Activated CD4-positive, alpha-beta T cell treated with anti-CD3 and anti-CD28 coated beads, Interleukin-2, amount 10 ng/mL, durations not matched to agents 24 days and 14 days (primary cell): ENCODE data around the gene YWHAG. TPM values are rescaled to one million over a fixed set of nuclear protein-coding genes. Genes with fewer than 3 reads are reported as not detected.
"Not testable (repeated sequence)": the region's sequence is repeated elsewhere in the genome, so short reads cannot be mapped to it uniquely, and the experiment has no call there.

ENCODE experiments used
- DNase-seq: peaks from one replicate; pipeline ENCODE4 v3.0.0; 2022
- H3K27ac Mint-ChIP-seq: one replicate; pipeline ENCODE4 v1.8.0; 2022; ENCODE audit warnings: mild to moderate bottlenecking, mixed read lengths
- H3K27me3 Mint-ChIP-seq: one replicate; pipeline ENCODE4 v1.8.0; 2022; ENCODE audit warnings: mixed read lengths
- H3K36me3 Mint-ChIP-seq: one replicate; pipeline ENCODE4 v1.8.0; 2022; ENCODE audit warnings: low read depth, mild to moderate bottlenecking, mixed read lengths
- H3K4me1 Mint-ChIP-seq: one replicate; pipeline ENCODE4 v1.8.0; 2021; ENCODE audit warnings: mixed read lengths
- H3K4me3 Mint-ChIP-seq: one replicate; pipeline ENCODE4 v1.8.0; 2022; ENCODE audit warnings: mild to moderate bottlenecking, moderate library complexity, mixed read lengths
- H3K9me3 Mint-ChIP-seq: one replicate; pipeline ENCODE4 v1.8.0; 2021; ENCODE audit warnings: mixed read lengths
- intact Hi-C: fragments of 100-400 bp; cut with micrococcal nuclease; formaldehyde crosslinking; loops from one replicate; pipeline ENCODE4 v1.15.1; 2023
- total RNA-seq: library from RNA; stranded (reverse); gene quantifications from 2 replicates; pipeline ENCODE4 v1.2.3, GENCODE V29; 2022

The YWHAG gene
- total RNA-seq, 1 donor from 2014 or later = 183 TPM

DNA sequence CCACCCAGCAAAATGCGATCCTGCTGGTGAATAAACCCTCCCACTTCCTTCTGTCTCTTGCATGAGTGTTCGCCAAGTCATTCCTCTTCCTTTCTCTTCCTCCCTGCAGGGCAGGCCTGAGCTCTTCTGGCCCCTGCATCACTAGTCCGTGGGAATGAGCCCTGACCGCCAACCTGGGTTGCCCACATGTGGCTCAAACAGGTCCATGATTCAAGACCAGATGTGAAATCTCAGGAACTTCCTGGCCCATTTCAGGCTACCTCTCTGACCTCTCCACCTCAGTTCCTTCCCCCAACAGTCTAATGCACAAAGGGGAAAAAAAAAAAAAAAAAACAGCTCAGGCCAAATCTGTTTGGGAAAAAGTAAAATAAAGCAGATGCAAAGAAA lies 5.4 kb upstream of the YWHAG start:
- H3K4me3 Mint-ChIP-seq = peak overlapping the region; percentile 78
- H3K9me3 Mint-ChIP-seq = no peaks in the 10 kb centered on the region
- peaks cover 19% of the 10 kb centered on the region for H3K4me1 Mint-ChIP-seq
- H3K27ac Mint-ChIP-seq = peak overlapping the region; percentile 92
- intact Hi-C loops = no loop called here
- peaks cover 3% of the 10 kb centered on the region for H3K27me3 Mint-ChIP-seq
- peak; percentile 68 for DNase-seq
- no peaks in the 10 kb centered on the region for H3K36me3 Mint-ChIP-seq

DNA sequence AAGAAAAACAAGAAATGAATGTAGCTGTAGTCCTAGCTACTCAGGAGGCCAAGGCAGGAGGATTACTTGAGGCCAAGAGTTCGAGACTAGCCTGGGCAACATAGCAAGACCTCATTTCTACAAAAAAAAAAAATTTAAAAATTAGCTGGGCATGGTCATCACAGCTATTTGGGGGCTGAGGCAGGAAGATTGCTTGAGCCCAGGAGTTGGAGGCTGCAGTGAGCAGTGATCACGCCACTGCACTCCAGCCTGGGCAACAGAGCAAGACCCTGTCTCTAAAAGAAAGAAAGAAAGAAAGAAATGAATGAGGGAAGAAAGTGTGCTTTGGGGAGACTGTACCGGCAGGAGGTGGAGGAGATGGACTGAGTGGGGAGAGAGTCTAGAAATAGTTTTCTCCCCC lies 5.0 kb upstream of the YWHAG start:
- H3K36me3 Mint-ChIP-seq, intact Hi-C loops, H3K9me3 Mint-ChIP-seq, DNase-seq, H3K27me3 Mint-ChIP-seq: not testable (repeated sequence)
- Mint-ChIP-seq H3K4me1 (peaks cover 19% of the 10 kb centered on the region), H3K27ac (peak overlapping the region; percentile 92), H3K4me3 (peak overlapping the region; percentile 78)

DNA sequence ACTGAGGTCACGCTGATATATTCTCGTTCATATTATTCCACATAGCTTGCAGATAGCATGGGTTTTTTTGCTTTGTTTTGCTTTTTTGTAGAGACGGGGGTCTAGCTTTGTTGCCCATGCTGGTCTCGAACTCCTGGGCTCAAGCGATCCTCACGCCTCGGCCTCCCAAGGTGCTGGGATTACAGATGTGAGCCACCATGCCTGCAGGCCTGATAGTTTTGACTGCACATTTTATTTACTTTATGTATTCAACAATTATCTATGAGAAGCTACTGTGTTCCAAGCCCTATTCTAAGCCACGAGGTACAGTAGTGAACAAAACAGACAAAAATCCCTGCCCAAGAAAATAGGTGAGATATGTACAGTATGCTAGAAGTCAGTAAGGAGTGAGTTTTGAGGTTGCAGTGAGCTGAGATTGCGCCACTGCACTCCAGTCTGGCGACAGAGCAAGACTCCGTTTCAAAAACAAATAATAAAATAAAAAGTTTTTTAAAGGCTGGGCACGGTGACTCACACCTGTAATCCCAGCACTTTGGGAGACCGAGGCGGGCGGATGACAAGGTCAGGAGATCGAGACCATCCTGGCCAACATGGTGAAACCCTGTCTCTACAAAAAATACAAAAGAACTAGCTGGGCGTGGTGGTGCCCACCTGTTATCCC lies 1.3 kb upstream of the YWHAG start:
- intact Hi-C loops = loop anchor here (1.0 to 10.0 kb wide), 7 partner anchors 17 to 762 kb away; partner anchors contain the start of gene CCDC146
- no peak for DNase-seq
- peak overlapping the region; percentile 98 for H3K27ac Mint-ChIP-seq
- peak overlapping the region; percentile 95 for H3K4me3 Mint-ChIP-seq
- H3K27me3 Mint-ChIP-seq = no peaks in the 10 kb centered on the region
- H3K9me3 Mint-ChIP-seq = peaks cover 3% of the 10 kb centered on the region
- H3K4me1 Mint-ChIP-seq = peaks cover 39% of the 10 kb centered on the region
- peaks cover 25% of the 10 kb centered on the region for H3K36me3 Mint-ChIP-seq

DNA sequence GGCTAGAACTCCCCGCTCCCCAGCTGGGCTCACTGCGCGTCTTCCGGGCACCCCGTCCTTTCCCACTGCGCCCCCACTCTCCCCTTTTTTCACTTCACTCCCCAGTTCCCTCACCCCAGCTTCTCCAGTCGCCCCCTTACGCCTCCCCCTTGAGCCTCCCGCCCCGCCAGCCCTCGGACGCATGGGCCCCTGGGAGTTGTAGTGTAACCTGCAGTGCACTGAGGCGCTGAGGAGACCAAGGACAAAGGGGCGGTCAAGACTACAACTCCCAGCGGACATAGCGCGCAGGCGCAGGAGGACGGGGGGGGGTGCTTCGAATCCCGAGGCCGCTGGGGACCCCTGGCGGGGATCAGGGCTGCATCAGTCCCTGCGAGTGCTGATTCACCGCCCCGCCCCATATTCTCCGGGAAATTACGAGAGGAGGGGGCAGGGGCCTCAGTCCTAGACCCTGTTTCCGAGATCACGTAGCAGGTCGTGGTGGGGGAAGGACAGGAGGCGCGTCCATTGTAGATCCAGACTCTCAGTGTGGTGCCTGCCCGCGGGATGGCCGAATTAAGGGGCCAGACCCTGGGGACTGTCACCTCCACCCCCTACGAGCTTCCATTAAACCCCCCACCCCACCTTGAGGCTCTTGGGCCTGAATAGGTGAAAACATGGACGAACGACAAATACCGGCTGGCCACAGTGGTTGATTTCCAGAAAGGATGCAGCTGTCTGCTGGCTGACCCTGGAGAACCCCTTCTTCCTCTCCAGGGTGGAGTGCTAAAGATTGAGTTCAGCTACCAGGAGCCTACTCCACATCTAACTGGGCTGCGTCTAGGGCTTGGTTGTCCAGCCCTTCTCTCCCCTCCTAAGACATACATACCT lies 553 bp upstream of the YWHAG start:
- Mint-ChIP-seq H3K36me3 (peaks cover 32% of the 10 kb centered on the region), H3K4me1 (peaks cover 40% of the 10 kb centered on the region), H3K27me3 (no peaks in the 10 kb centered on the region), H3K4me3 (peak overlapping the region; percentile 95), H3K27ac (peak overlapping the region; percentile 98), H3K9me3 (peaks cover 4% of the 10 kb centered on the region)
- DNase-seq = peak; percentile 98
- intact Hi-C loops = loop anchor here (1.0 to 10.0 kb wide), 7 partner anchors 16 to 763 kb away; partner anchors contain the start of gene CCDC146

DNA sequence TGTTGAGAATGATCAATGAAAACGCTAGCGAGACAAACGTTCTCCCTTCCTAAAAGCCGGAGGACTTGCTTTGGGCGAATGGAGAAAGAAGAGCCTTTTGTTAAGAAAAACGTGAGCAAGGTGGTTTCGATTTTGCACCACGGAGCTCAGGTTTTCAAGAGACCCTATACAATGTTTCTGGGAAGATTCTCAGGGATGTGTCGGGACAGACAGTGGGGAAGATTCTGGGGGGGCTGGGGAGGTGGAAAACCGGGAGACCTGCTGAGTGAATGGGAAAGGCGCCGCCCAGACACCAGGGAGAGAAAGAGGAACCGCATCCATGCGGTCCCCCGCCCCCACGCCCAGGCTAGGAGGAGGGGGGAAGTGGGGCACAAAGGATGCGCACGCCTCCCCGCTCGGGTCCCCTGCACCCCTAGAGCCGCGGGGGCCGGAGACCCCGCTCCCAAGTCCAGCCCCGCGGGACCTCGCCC lies 745 bp downstream of the YWHAG start:
- peaks cover 35% of the 10 kb centered on the region for H3K4me1 Mint-ChIP-seq
- DNase-seq = peak; percentile 87
- peaks cover 4% of the 10 kb centered on the region for H3K9me3 Mint-ChIP-seq
- peak overlapping the region; percentile 98 for H3K4me3 Mint-ChIP-seq
- H3K27me3 Mint-ChIP-seq = no peaks in the 10 kb centered on the region
- peak overlapping the region; percentile 97 for H3K27ac Mint-ChIP-seq
- H3K36me3 Mint-ChIP-seq = peaks cover 32% of the 10 kb centered on the region
- intact Hi-C loops = loop anchor here (2.0 to 10.0 kb wide), 4 partner anchors 31 to 764 kb away; partner anchors contain the start of gene CCDC146

DNA sequence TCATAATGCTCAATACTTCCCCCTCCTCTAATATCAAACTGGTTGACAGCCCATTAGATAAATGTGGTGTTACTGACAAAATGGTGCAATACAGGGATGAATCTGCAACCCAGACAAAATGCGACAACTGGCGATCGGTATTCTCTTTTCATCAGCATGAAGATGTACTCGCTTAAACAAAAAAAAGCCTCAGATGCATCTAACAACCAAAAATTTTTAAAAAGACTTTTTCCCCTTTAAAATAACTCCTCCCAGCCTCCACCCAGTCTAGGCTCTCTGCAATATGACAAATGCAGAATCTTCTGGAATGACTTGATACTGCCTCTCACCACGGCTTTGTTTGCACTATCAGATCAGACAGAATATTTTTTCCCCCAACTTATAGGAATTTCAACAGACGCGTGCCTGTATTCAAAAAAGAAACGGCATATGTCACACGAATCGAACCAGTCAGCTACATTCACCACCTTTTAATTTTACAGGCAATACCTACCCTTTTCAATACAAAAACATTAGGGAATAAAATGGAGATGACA lies 1.2 kb downstream of the YWHAG start:
- peak overlapping the region; percentile 97 for H3K27ac Mint-ChIP-seq
- intact Hi-C loops = loop anchor here (2.0 to 10.0 kb wide), 4 partner anchors 31 to 765 kb away; partner anchors contain the start of gene CCDC146
- peaks cover 32% of the 10 kb centered on the region for H3K36me3 Mint-ChIP-seq
- peaks cover 4% of the 10 kb centered on the region for H3K9me3 Mint-ChIP-seq
- no peak for DNase-seq
- H3K27me3 Mint-ChIP-seq = no peaks in the 10 kb centered on the region
- peaks cover 35% of the 10 kb centered on the region for H3K4me1 Mint-ChIP-seq
- H3K4me3 Mint-ChIP-seq = peak overlapping the region; percentile 98

DNA sequence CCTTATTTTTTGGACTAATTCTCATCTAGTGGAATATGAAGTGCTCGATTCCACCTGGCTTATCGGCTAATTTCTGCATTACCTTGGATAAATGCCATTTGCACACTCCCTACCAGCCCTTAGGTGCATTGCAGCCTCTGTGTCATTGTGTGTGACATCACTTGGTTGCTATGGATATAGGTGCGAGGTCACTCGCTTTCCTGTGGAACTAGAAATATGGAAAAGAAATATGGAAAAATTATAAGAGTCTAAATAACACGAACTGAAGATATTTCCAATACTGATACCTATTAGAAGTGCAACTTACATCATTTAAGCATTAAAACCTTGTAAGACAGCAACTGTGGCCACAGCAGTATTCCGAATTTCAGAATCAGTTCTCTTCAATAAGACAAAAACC lies 2.0 kb downstream of the YWHAG start:
- peaks cover 40% of the 10 kb centered on the region for H3K4me1 Mint-ChIP-seq
- intact Hi-C loops = loop anchor here (5.0 to 10.0 kb wide), 2 partner anchors 302 to 765 kb away; partner anchors contain the start of gene CCDC146

DNA sequence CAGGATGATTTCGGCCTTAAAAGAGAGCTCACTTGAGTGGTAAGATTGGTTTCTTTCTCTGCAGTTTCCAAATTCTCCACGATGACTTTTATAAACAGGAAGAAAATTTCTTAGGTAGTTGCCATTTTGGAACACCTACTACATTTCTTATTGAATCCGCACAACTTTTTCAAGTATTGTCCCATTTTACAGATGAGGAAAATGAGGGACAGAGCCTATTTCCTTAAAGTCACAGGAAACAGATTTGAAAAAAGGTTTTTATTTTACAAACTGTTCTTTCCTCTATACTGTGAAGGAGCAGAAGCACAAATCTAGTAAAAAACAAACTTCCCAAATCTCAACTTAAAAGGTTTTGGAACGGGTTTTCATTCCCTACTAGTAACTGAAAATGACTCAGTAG lies 2.7 kb downstream of the YWHAG start:
- Mint-ChIP-seq H3K4me3 (peak overlapping the region; percentile 70), H3K4me1 (peaks cover 47% of the 10 kb centered on the region), H3K36me3 (peaks cover 44% of the 10 kb centered on the region), H3K27ac (no peak overlapping the region), H3K9me3 (peaks cover 4% of the 10 kb centered on the region), H3K27me3 (no peaks in the 10 kb centered on the region)
- intact Hi-C loops = loop anchor here (5.0 to 10.0 kb wide), 2 partner anchors 301 to 766 kb away; partner anchors contain the start of gene CCDC146
- no peak for DNase-seq

More for the DNA sequence above, 2.0 kb downstream of the YWHAG start:
- Mint-ChIP-seq H3K9me3 (peaks cover 4% of the 10 kb centered on the region), H3K27ac (no peak overlapping the region), H3K4me3 (peak overlapping the region; percentile 98), H3K36me3 (peaks cover 37% of the 10 kb centered on the region), H3K27me3 (no peaks in the 10 kb centered on the region)
- no peak for DNase-seq

DNA sequence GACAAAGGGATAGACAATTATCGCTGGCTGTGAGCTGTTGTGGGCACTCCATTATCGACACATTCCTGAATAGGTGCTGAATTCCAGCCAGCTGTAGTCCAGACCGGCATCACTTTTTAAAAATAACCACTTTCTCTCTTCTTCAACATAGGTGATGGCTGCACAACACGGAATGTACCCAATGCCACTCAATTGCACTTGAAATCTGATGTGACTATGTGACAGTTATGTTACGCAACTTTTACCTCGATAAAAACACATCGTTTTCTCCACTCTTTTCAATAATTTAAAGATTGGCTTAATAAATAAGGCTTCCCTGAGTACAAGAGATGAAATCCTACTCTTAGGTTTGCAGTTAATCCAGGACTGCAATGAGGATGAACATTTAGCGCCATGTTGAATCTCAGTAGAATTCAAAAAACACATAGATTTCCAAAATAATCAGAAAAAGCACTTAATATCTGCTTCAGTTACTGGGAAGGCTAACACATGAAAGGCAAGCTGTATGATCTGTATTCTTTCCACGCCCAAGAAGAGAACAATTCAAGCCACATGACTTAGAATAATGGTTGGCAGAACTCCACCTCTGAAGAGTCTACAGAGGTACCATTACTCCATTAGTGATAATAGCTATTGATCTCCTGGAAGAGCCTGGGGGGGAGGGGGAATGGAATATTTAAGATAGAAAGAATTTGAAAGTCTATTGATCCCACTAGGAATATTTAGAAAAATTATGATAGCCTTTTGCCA lies 3.6 kb downstream of the YWHAG start:
- intact Hi-C loops = loop anchor here (5.0 to 10.0 kb wide), 2 partner anchors 300 to 767 kb away; partner anchors contain the start of gene CCDC146
- H3K4me1 Mint-ChIP-seq = peaks cover 52% of the 10 kb centered on the region
- DNase-seq = no peak
- peaks cover 51% of the 10 kb centered on the region for H3K36me3 Mint-ChIP-seq
- H3K27me3 Mint-ChIP-seq = no peaks in the 10 kb centered on the region
- peak overlapping the region; percentile 28 for H3K27ac Mint-ChIP-seq
- peak overlapping the region; percentile 70 for H3K4me3 Mint-ChIP-seq
- peaks cover 4% of the 10 kb centered on the region for H3K9me3 Mint-ChIP-seq

DNA sequence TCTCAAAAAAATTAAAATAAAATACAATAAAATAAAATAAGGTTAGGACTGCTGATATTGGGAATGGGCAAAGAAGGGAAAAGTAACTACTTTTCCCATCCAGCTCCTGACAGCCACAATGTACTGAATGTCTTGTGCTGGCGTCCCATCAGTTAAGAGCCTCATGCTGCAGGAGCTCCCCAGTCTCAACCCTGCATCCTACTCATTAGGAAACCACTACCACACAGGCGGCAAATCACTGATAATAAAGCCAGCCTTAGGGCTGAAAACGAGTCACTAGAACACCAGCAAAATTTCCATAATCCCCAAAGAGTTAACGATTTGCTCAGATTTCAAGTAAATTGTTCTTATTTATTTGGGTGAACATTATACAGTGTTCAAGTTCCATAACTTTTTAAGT lies 4.3 kb downstream of the YWHAG start:
- no peak overlapping the region for H3K4me3 Mint-ChIP-seq
- H3K36me3 Mint-ChIP-seq = peaks cover 58% of the 10 kb centered on the region
- intact Hi-C loops = loop anchor here (10.0 kb wide), 1 partner anchor 300 kb away; no protein-coding TSS in a partner anchor
- H3K9me3 Mint-ChIP-seq = peaks cover 4% of the 10 kb centered on the region
- H3K27me3 Mint-ChIP-seq = no peaks in the 10 kb centered on the region
- H3K4me1 Mint-ChIP-seq = peaks cover 50% of the 10 kb centered on the region
- H3K27ac Mint-ChIP-seq = no peak overlapping the region
- DNase-seq = no peak

DNA sequence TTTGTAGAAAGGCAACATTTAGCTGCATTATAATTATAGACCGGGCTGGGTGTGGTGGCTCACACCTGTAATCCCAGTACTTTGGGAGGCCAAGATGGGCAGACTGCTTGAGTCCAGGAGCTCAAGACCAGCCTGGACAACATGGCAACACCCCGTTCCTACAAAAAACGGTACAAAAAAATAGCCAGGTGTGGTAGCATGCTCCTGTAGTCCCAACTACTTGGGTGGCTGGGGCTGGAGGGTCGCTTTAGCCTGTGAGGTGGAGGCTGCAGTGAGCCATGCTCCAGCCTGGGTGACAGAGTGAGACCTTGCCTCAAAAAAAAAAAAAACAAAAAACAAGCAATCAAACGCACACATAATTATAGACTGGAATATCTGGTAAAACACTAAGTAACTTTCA lies 5.0 kb downstream of the YWHAG start:
- H3K27me3 Mint-ChIP-seq = no peaks in the 10 kb centered on the region
- H3K9me3 Mint-ChIP-seq = peaks cover 4% of the 10 kb centered on the region
- no peak overlapping the region for H3K4me3 Mint-ChIP-seq
- peaks cover 51% of the 10 kb centered on the region for H3K4me1 Mint-ChIP-seq
- H3K27ac Mint-ChIP-seq = no peak overlapping the region
- no peak for DNase-seq
- peaks cover 62% of the 10 kb centered on the region for H3K36me3 Mint-ChIP-seq
- intact Hi-C loops = loop anchor here (10.0 kb wide), 1 partner anchor 299 kb away; no protein-coding TSS in a partner anchor

DNA sequence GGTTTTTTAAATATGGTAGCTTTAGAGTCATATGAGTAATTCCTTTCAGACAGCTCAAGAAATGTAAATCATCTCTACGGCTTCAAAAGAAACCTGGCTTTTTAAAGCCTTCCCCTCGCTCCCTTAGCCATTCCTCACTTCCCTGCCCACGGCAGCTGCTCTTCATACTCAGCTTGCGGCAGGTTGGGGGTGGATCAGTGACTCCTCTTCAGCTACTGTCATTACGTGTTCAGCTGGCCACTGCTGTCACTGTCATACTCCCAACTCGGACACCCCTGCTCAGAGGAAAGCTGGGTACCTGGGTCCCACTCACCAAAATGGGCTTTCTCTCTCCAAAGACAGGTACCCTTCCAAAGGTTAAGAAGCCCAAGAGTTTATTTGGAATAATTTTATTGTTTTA lies 6.6 kb downstream of the YWHAG start:
- H3K4me3 Mint-ChIP-seq = peak overlapping the region; percentile 4
- H3K27ac Mint-ChIP-seq = peak overlapping the region; percentile 34
- intact Hi-C loops = loop anchor here (10.0 kb wide), 1 partner anchor 297 kb away; no protein-coding TSS in a partner anchor
- peaks cover 61% of the 10 kb centered on the region for H3K36me3 Mint-ChIP-seq
- H3K9me3 Mint-ChIP-seq = peaks cover 4% of the 10 kb centered on the region
- no peaks in the 10 kb centered on the region for H3K27me3 Mint-ChIP-seq
- no peak for DNase-seq
- peaks cover 52% of the 10 kb centered on the region for H3K4me1 Mint-ChIP-seq

DNA sequence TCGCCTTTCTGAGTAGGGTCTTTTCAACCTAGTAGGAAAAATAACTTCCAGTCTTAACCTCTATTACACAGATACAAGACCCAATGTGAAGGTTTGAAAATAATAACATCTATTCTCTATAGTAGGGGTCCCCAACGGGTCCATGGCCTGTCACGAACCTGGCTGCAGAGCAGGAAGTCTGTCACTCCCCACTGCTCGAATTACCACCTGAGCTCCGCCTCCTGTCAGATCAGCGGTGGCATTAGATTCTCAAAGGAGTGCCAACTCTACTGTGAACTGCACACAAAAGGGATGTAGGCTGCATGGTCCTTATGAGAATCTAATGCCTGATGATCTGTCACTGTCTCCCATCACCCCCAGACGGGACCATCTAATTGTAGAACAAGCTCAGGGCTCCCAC lies 7.4 kb downstream of the YWHAG start:
- Mint-ChIP-seq H3K36me3 (peaks cover 65% of the 10 kb centered on the region), H3K27me3 (no peaks in the 10 kb centered on the region), H3K4me3 (no peak overlapping the region), H3K4me1 (peaks cover 55% of the 10 kb centered on the region), H3K9me3 (peaks cover 4% of the 10 kb centered on the region), H3K27ac (no peak overlapping the region)
- intact Hi-C loops = loop anchor here (10.0 kb wide), 1 partner anchor 297 kb away; no protein-coding TSS in a partner anchor
- no peak for DNase-seq
